DOHH2 (cell line): Measurements from ENCODE around the gene SPATA21.

Source experiments
- H3F3A ChIP-seq: fragments of 200-600 bp; sonication (generic), shearing (Covaris generic); 2 replicates; pipeline ENCODE4 v1.6.0; 2016; ENCODE audit warnings: antibody characterized with exemption, mild to moderate bottlenecking; ENCODE audit not compliant: control insufficient read depth, insufficient read depth
- H3K27ac ChIP-seq: fragments of 200-600 bp; sonication (generic); 2 replicates; pipeline ENCODE4 v1.5.1; 2014; ENCODE audit warnings: low read depth, mild to moderate bottlenecking, low read length, moderate library complexity
- H3K27me3 ChIP-seq: fragments of 200-600 bp; sonication (generic); 2 replicates; pipeline ENCODE4 v1.6.1; 2014; ENCODE audit warnings: mild to moderate bottlenecking, low read length, mixed read lengths; ENCODE audit not compliant: control insufficient read depth
- H3K36me3 ChIP-seq: fragments of 200-600 bp; sonication (generic); 2 replicates; pipeline ENCODE4 v1.6.1; 2014; ENCODE audit warnings: mild to moderate bottlenecking, low read length, moderate library complexity, mixed read lengths; ENCODE audit not compliant: control insufficient read depth
- H3K4me1 ChIP-seq: fragments of 200-600 bp; sonication (generic); 2 replicates; pipeline ENCODE4 v1.6.1; 2014; ENCODE audit warnings: mild to moderate bottlenecking, low read length, mixed read lengths; ENCODE audit not compliant: control insufficient read depth
- H3K4me2 ChIP-seq: fragments of 200-600 bp; sonication (generic); 2 replicates; pipeline ENCODE4 v1.6.0; 2014; ENCODE audit warnings: mild to moderate bottlenecking, low read length, moderate library complexity
- H3K4me3 ChIP-seq: fragments of 200-600 bp; sonication (generic); 2 replicates; pipeline ENCODE4 v1.5.1; 2014; ENCODE audit warnings: mild to moderate bottlenecking, low read length, mixed read lengths
- H3K79me2 ChIP-seq: fragments of 200-600 bp; sonication (generic); 2 replicates; pipeline ENCODE4 v1.6.1; 2014; ENCODE audit warnings: mild to moderate bottlenecking, low read length, mixed read lengths; ENCODE audit not compliant: control insufficient read depth
- H3K9me2 ChIP-seq: fragments of 200-600 bp; sonication (generic); replicated peaks from 2 replicates; pipeline ENCODE4 v1.6.1; 2014; ENCODE audit warnings: mild to moderate bottlenecking, low read length, mixed read lengths; ENCODE audit not compliant: control insufficient read depth
- H3K9me3 ChIP-seq: fragments of 200-600 bp; sonication (generic); 2 replicates; pipeline ENCODE4 v1.6.1; 2014; ENCODE audit warnings: antibody characterized with exemption, low read length, mixed read lengths; ENCODE audit not compliant: control insufficient read depth, insufficient read depth
- H4K20me1 ChIP-seq: fragments of 200-600 bp; sonication (generic); 2 replicates; pipeline ENCODE4 v1.6.0; 2014; ENCODE audit warnings: low read depth, mild to moderate bottlenecking, antibody characterized with exemption, low read length, moderate library complexity; ENCODE audit not compliant: control insufficient read depth, insufficient read depth
- CTCF ChIP-seq: fragments of 200-600 bp; sonication (generic); IDR thresholded peaks from one replicate; pipeline ENCODE4 v1.5.1; 2014; ENCODE audit warnings: antibody characterized with exemption, mild to moderate bottlenecking, low read depth, low read length; ENCODE audit not compliant: poor library complexity, severe bottlenecking
- EZH2phosphoT487 ChIP-seq: fragments of 200-600 bp; sonication (generic); IDR thresholded peaks from 2 replicates; pipeline ENCODE4 v1.6.1; 2017; ENCODE audit warnings: borderline replicate concordance, mild to moderate bottlenecking, antibody characterized with exemption, low read length, moderate library complexity, mixed read lengths

The SPATA21 gene

GRCh38 chr1:16378443-16378842 is 58.8 kb downstream of the SPATA21 start:
- Histone ChIP-seq H3K4me1 (peaks cover 7% of the 10 kb centered on the region; the same call in 1 of the 2 replicates), H3K9me3 (no peaks in the 10 kb centered on the region), H3K4me2 (no peak overlapping the region), H4K20me1 (no peaks in the 10 kb centered on the region), H3K27ac (no peak overlapping the region), H3K79me2 (peaks cover 99% of the 10 kb centered on the region), H3K4me3 (no peak overlapping the region), H3K27me3 (no peaks in the 10 kb centered on the region), H3F3A (no peaks in the 10 kb centered on the region), H3K9me2 (no peaks in the 10 kb centered on the region), H3K36me3 (peaks cover 6% of the 10 kb centered on the region; the same call in 1 of the 2 replicates)
- TF ChIP-seq EZH2phosphoT487 (no peak), CTCF (no peak)

GRCh38 chr1:16376971-16377370 is 60.3 kb downstream of the SPATA21 start:
- peaks cover 100% of the 10 kb centered on the region for H3K79me2 ChIP-seq
- H3K4me3 ChIP-seq, result no peak overlapping the region
- peaks cover 5% of the 10 kb centered on the region; the same call in 1 of the 2 replicates for H4K20me1 ChIP-seq
- TF ChIP-seq EZH2phosphoT487 (no peak), CTCF (no peak)
- no peaks in the 10 kb centered on the region for H3K9me3 ChIP-seq
- no peaks in the 10 kb centered on the region; the same call in 1 of the 2 replicates for H3F3A ChIP-seq
- no peaks in the 10 kb centered on the region for H3K27me3 ChIP-seq
- no peaks in the 10 kb centered on the region for H3K9me2 ChIP-seq
- H3K27ac ChIP-seq, result no peak overlapping the region
- no peak overlapping the region for H3K4me2 ChIP-seq
- H3K4me1 ChIP-seq, result peaks cover 7% of the 10 kb centered on the region; the same call in 1 of the 2 replicates
- peaks cover 12% of the 10 kb centered on the region for H3K36me3 ChIP-seq

GRCh38 chr1:16375521-16376340 is 61.5 kb downstream of the SPATA21 start:
- TF ChIP-seq CTCF (no peak), EZH2phosphoT487 (no peak)
- Histone ChIP-seq H3K4me1 (peaks cover 7% of the 10 kb centered on the region; the same call in 1 of the 2 replicates), H3K79me2 (peaks cover 100% of the 10 kb centered on the region), H3K27ac (no peak overlapping the region), H3K4me2 (no peak overlapping the region), H3K9me3 (no peaks in the 10 kb centered on the region), H3K27me3 (no peaks in the 10 kb centered on the region), H3K4me3 (no peak overlapping the region), H4K20me1 (peaks cover 5% of the 10 kb centered on the region; the same call in 1 of the 2 replicates), H3F3A (no peaks in the 10 kb centered on the region; the same call in 1 of the 2 replicates), H3K9me2 (no peaks in the 10 kb centered on the region), H3K36me3 (peaks cover 19% of the 10 kb centered on the region)
